ENCODE measurements around the gene TULP1. TPM values are rescaled to one million over a fixed set of nuclear protein-coding genes. Genes with fewer than 3 reads are reported as not detected.

The TULP1 gene
- total RNA-seq, 4 donors from 2014 or later: 0.60 TPM; not detected in 3

- Histone ChIP-seq H3K4me3 (no peak overlapping the region), H3K4me1 (peaks cover 0 to 49% (median 17%) of the 10 kb centered on the region in 4 donors), H3K27me3 (no peaks in the 10 kb centered on the region), H3K9me3 (no peaks in the 10 kb centered on the region), H3K27ac (peak overlapping the region; percentile 36 to 74 (median 69)), H3K36me3 (peaks cover 0 to 20% (median 0%) of the 10 kb centered on the region in 3 donors)
- DNase-seq (ENCODE audit: low spot score in 2 of 2): no peak
- TF ChIP-seq CTCF (IDR thresholded peaks at IDR 0.05) (no peak), POLR2A (IDR thresholded peaks at IDR 0.05) (no peak), EP300 (IDR thresholded peaks at IDR 0.05) (no peak)
- WGBS, 2 donors: 33 to 55% methylated on average over 6 to 11 of the region's 11 CpGs
Measured at GRCh38 chr6:35485402-35485877, 27.3 kb downstream of the TULP1 start.

GRCh38 chr6:35484921-35485392 lies 27.7 kb downstream of the TULP1 start:
- Histone ChIP-seq H3K36me3 (peaks cover 0 to 23% (median 0%) of the 10 kb centered on the region in 3 donors), H3K27ac (peak overlapping the region; percentile 31 to 74 (median 54)), H3K4me3 (no peak overlapping the region), H3K27me3 (no peaks in the 10 kb centered on the region), H3K9me3 (no peaks in the 10 kb centered on the region), H3K4me1 (peaks cover 0 to 44% (median 16%) of the 10 kb centered on the region in 4 donors)
- WGBS, 2 donors: 73 to 88% methylated on average over 6 to 7 of the region's 7 CpGs
- no peak for DNase-seq (ENCODE audit: low spot score in 2 of 2)
- TF ChIP-seq EP300 (IDR thresholded peaks at IDR 0.05): no peak
- TF ChIP-seq POLR2A (IDR thresholded peaks at IDR 0.05): no peak
- TF ChIP-seq CTCF (IDR thresholded peaks at IDR 0.05): no peak

GRCh38 chr6:35483893-35484645 lies 28.6 kb downstream of the TULP1 start:
- H3K4me1 ChIP-seq: peaks cover 0 to 40% (median 12%) of the 10 kb centered on the region in 4 donors
- H3K27me3 ChIP-seq: no peaks in the 10 kb centered on the region
- no peaks in the 10 kb centered on the region for H3K9me3 ChIP-seq
- 81 to 86% methylated on average over 13 of the region's 13 CpGs for WGBS, 2 donors
- TF ChIP-seq EP300 (IDR thresholded peaks at IDR 0.05) (no peak), CTCF (IDR thresholded peaks at IDR 0.05) (no peak), POLR2A (IDR thresholded peaks at IDR 0.05) (no peak)
- no peak overlapping the region for H3K27ac ChIP-seq
- peaks cover 0 to 32% (median 2%) of the 10 kb centered on the region in 3 donors for H3K36me3 ChIP-seq
- H3K4me3 ChIP-seq: no peak overlapping the region
- DNase-seq (ENCODE audit: low spot score in 2 of 2): no peak

GRCh38 chr6:35483490-35483889 lies 29.2 kb downstream of the TULP1 start:
- H3K9me3 ChIP-seq: no peaks in the 10 kb centered on the region
- no peak for TF ChIP-seq EP300 (IDR thresholded peaks at IDR 0.05)
- no peak for TF ChIP-seq POLR2A (IDR thresholded peaks at IDR 0.05)
- no peak for TF ChIP-seq CTCF (IDR thresholded peaks at IDR 0.05)
- H3K27ac ChIP-seq: no peak overlapping the region
- peaks cover 0 to 39% (median 12%) of the 10 kb centered on the region in 4 donors for H3K4me1 ChIP-seq
- no peak overlapping the region for H3K4me3 ChIP-seq
- DNase-seq (ENCODE audit: low spot score in 2 of 2): no peak
- WGBS, 2 donors: 89 to 92% methylated on average over 3 of the region's 3 CpGs
- peaks cover 0 to 34% (median 2%) of the 10 kb centered on the region in 3 donors for H3K36me3 ChIP-seq
- H3K27me3 ChIP-seq: no peaks in the 10 kb centered on the region

- TF ChIP-seq EP300 (IDR thresholded peaks at IDR 0.05): no peak
- TF ChIP-seq CTCF (IDR thresholded peaks at IDR 0.05): no peak
- no peak for TF ChIP-seq POLR2A (IDR thresholded peaks at IDR 0.05)
- no peak for DNase-seq (ENCODE audit: low spot score in 2 of 2)
- Histone ChIP-seq H3K4me3 (no peak overlapping the region), H3K36me3 (peaks cover 0 to 38% (median 2%) of the 10 kb centered on the region in 3 donors), H3K27ac (no peak overlapping the region), H3K27me3 (no peaks in the 10 kb centered on the region), H3K9me3 (no peaks in the 10 kb centered on the region), H3K4me1 (peaks cover 0 to 35% (median 12%) of the 10 kb centered on the region in 4 donors)
- WGBS, 2 donors: 90 to 98% methylated on average over 4 of the region's 4 CpGs
Measured at GRCh38 chr6:35483062-35483461, 29.6 kb downstream of the TULP1 start.
